Neural progenitor cell (in vitro differentiated cells): ENCODE measurements around the gene SEC16A. TPM values are rescaled to one million over a fixed set of nuclear protein-coding genes. Genes with fewer than 3 reads are reported as not detected.

ENCODE experiments used
- DNase-seq: peaks from one replicate; pipeline ENCODE4 v3.0.0-alpha.2; 2016; ENCODE audit warnings: low spot score
- H2AFZ ChIP-seq: fragments of 200-600 bp; sonication (generic); replicated peaks from 2 replicates; pipeline ENCODE4 v1.6.1; 2016; ENCODE audit warnings: antibody characterized with exemption
- H3F3A ChIP-seq: fragments of 200-600 bp; sonication (generic); 2 replicates; pipeline ENCODE4 v1.6.1; 2016; ENCODE audit warnings: antibody characterized with exemption, low read depth
- H3K27ac ChIP-seq: fragments of 200-600 bp; sonication (generic); 2 replicates; pipeline ENCODE4 v1.5.1; 2016; ENCODE audit warnings: mild to moderate bottlenecking
- H3K27me3 ChIP-seq: fragments of 200-600 bp; sonication (generic); 2 replicates; pipeline ENCODE4 v1.6.1; 2016; ENCODE audit warnings: mild to moderate bottlenecking, moderate library complexity
- H3K36me3 ChIP-seq: fragments of 200-600 bp; sonication (generic); 2 replicates; pipeline ENCODE4 v1.5.1; 2016
- H3K4me1 ChIP-seq: fragments of 200-600 bp; sonication (generic); 2 replicates; pipeline ENCODE4 v1.6.1; 2016; ENCODE audit warnings: mixed run types
- H3K4me2 ChIP-seq: fragments of 200-600 bp; sonication (generic); 2 replicates; pipeline ENCODE4 v1.6.1; 2016
- H3K4me3 ChIP-seq: fragments of 200-600 bp; sonication (generic); 2 replicates; pipeline ENCODE4 v1.5.1; 2016
- H3K79me2 ChIP-seq: fragments of 200-600 bp; sonication (generic); 2 replicates; pipeline ENCODE4 v1.6.1; 2016; ENCODE audit warnings: low read depth
- H3K9ac ChIP-seq: fragments of 200-600 bp; sonication (generic); 2 replicates; pipeline ENCODE4 v1.6.1; 2016
- H3K9me3 ChIP-seq: fragments of 200-600 bp; sonication (generic); 2 replicates; pipeline ENCODE4 v1.5.1; 2016; ENCODE audit warnings: low read depth
- H4K20me1 ChIP-seq: fragments of 200-600 bp; sonication (generic); 2 replicates; pipeline ENCODE4 v1.6.1; 2016; ENCODE audit warnings: low read depth
- H3K27ac Mint-ChIP-seq: 3 replicates; pipeline ENCODE4 v1.8.0; 2021; ENCODE audit warnings: mixed read lengths
- H3K27me3 Mint-ChIP-seq: 2 replicates; pipeline ENCODE4 v1.8.0; 2022; ENCODE audit warnings: low read depth, mild to moderate bottlenecking, inconsistent platforms, moderate library complexity, mixed read lengths; ENCODE audit not compliant: insufficient read depth
- H3K36me3 Mint-ChIP-seq: 3 replicates; pipeline ENCODE4 v1.8.0; 2021; ENCODE audit warnings: mixed read lengths
- H3K4me1 Mint-ChIP-seq: 3 replicates; pipeline ENCODE4 v1.8.0; 2021; ENCODE audit warnings: mixed read lengths
- H3K4me3 Mint-ChIP-seq: 3 replicates; pipeline ENCODE4 v1.8.0; 2021; ENCODE audit warnings: mild to moderate bottlenecking, moderate library complexity, mixed read lengths
- H3K9me3 Mint-ChIP-seq: 3 replicates; pipeline ENCODE4 v1.8.0; 2020; ENCODE audit warnings: mixed read lengths
- EZH2 ChIP-seq: fragments of 200-600 bp; sonication (generic); IDR thresholded peaks from 2 replicates; pipeline ENCODE4 v1.6.1; 2017; ENCODE audit warnings: antibody characterized with exemption, mild to moderate bottlenecking, moderate library complexity
- EZH2phosphoT487 ChIP-seq: fragments of 200-600 bp; sonication (generic); IDR thresholded peaks from 2 replicates; pipeline ENCODE4 v1.6.1; 2017; ENCODE audit warnings: antibody characterized with exemption
- total RNA-seq: library from RNA; depleted of rRNA; stranded (reverse); fragments of >200 nt; gene quantifications from 2 replicates; pipeline ENCODE4 v1.2.3, GENCODE V29; 2015; ENCODE audit warnings: low replicate concordance
- TF ChIP-seq, protein P1 (sequence below): fragments of 200-600 bp; sonication (generic); IDR thresholded peaks from 2 replicates; pipeline ENCODE4 v1.5.1; 2017; ENCODE audit warnings: antibody characterized with exemption, mild to moderate bottlenecking

SEC16A gene
- total RNA-seq, 1 donor from 2014 or later = 16.8 TPM

DNA sequence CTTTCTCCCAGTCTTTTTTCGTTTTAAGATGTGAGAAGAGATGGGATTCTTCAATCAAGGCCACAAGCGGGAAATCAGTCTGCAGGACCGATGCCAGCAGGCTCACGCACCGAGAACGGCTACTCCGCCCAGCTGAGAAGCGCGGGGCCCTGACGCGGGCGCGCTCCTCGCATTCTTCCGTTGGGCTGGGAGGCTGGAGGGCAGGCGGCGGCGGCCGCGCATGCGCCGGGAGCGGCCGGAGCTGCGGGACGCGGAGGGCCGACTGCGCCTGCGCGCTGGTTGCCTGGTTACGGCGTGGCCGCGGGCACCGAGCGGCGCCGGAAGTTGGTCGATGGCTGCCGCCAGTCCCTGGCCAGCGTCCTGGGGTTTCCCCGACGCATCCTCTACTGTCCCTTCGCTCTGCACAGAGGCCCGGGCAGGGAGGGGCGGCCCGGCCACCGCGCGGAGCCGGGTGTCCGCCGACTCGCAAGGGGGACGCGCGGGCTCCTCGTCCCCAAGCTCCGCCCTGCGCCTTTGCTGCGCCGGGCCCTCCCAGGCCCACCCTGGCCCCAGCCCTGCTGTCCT is 831 bp upstream of the SEC16A start:
- H3K4me3 Mint-ChIP-seq = peak overlapping the region; percentile 95

DNA sequence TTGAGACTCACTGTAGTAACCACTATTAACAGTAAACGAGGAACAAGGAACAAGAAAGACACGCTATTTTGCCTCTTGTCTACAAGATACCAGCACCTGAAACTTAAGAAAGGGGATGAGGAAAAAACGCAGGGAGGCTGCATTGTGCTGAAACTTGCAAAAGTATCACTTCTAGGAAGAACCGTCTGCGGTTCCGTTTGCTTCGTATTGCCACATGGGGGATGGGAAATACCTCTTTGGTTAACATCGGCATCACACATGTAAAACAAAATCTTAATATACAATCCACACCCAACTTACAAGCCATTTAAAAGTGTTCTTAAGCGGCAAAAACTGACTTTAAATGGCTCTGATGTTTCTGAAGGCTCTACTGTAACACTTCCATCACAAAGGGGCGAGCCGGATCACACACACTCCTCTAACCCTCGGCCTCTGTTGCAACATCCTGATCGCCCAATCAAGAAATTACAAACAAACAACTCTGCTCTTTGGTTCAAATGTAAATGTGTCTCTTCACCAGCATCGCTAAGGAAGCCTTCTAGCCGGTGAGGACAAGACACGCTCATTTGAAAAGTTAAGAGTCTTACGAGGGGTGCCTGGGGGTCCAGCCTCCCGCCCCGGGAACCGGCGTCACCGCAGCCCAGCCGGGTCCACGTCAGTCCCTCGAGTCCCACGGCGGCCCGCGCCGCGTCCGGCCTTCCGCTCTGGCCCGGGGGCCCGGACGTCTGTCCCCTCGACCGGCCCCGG is 621 bp downstream of the SEC16A start:
- H3K4me3 Mint-ChIP-seq = peak overlapping the region; percentile 94
- TF ChIP-seq, protein P1, sequence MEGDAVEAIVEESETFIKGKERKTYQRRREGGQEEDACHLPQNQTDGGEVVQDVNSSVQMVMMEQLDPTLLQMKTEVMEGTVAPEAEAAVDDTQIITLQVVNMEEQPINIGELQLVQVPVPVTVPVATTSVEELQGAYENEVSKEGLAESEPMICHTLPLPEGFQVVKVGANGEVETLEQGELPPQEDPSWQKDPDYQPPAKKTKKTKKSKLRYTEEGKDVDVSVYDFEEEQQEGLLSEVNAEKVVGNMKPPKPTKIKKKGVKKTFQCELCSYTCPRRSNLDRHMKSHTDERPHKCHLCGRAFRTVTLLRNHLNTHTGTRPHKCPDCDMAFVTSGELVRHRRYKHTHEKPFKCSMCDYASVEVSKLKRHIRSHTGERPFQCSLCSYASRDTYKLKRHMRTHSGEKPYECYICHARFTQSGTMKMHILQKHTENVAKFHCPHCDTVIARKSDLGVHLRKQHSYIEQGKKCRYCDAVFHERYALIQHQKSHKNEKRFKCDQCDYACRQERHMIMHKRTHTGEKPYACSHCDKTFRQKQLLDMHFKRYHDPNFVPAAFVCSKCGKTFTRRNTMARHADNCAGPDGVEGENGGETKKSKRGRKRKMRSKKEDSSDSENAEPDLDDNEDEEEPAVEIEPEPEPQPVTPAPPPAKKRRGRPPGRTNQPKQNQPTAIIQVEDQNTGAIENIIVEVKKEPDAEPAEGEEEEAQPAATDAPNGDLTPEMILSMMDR = no peak
- H3K36me3 Mint-ChIP-seq = peaks cover 7% of the 10 kb centered on the region
- Histone ChIP-seq H3F3A (peaks cover 10% of the 10 kb centered on the region), H3K27ac (peak overlapping the region; percentile 90), H3K4me3 (peak overlapping the region; percentile 94), H3K36me3 (no peaks in the 10 kb centered on the region), H3K27me3 (no peaks in the 10 kb centered on the region), H2AFZ (no peak overlapping the region), H4K20me1 (peaks cover 63% of the 10 kb centered on the region), H3K79me2 (peaks cover 64% of the 10 kb centered on the region), H3K9me3 (no peaks in the 10 kb centered on the region), H3K9ac (peak overlapping the region; percentile 93), H3K4me1 (peaks cover 8% of the 10 kb centered on the region), H3K4me2 (peak overlapping the region; percentile 89)
- H3K27me3 Mint-ChIP-seq = peaks cover 7% of the 10 kb centered on the region
- H3K27ac Mint-ChIP-seq = peak overlapping the region; percentile 39
- H3K9me3 Mint-ChIP-seq = no peaks in the 10 kb centered on the region
- H3K4me1 Mint-ChIP-seq = peaks cover 37% of the 10 kb centered on the region
- DNase-seq = peak; percentile 38

More for the DNA sequence above, 831 bp upstream of the SEC16A start:
- DNase-seq = peak; percentile 98
- TF ChIP-seq, protein P1 = no peak
- no peak for TF ChIP-seq EZH2
- TF ChIP-seq EZH2phosphoT487 = no peak
- peaks cover 4% of the 10 kb centered on the region for H3K36me3 Mint-ChIP-seq
- peaks cover 52% of the 10 kb centered on the region for H4K20me1 ChIP-seq
- H3K36me3 ChIP-seq = no peaks in the 10 kb centered on the region
- H3K4me3 ChIP-seq = peak overlapping the region; percentile 69
- peak overlapping the region; percentile 99 for H3K27ac ChIP-seq
- peaks cover 50% of the 10 kb centered on the region for H3K79me2 ChIP-seq
- H3F3A ChIP-seq = peaks cover 10% of the 10 kb centered on the region
- H3K27ac Mint-ChIP-seq = no peak overlapping the region
- no peaks in the 10 kb centered on the region for H3K9me3 Mint-ChIP-seq
- H3K4me1 Mint-ChIP-seq = peaks cover 39% of the 10 kb centered on the region
- no peaks in the 10 kb centered on the region for H3K9me3 ChIP-seq
- peaks cover 8% of the 10 kb centered on the region for H3K4me1 ChIP-seq
- peaks cover 11% of the 10 kb centered on the region for H3K27me3 Mint-ChIP-seq
- H3K9ac ChIP-seq = peak overlapping the region; percentile 76
- peak overlapping the region; percentile 69 for H2AFZ ChIP-seq
- H3K27me3 ChIP-seq = no peaks in the 10 kb centered on the region
- H3K4me2 ChIP-seq = peak overlapping the region; percentile 89

DNA sequence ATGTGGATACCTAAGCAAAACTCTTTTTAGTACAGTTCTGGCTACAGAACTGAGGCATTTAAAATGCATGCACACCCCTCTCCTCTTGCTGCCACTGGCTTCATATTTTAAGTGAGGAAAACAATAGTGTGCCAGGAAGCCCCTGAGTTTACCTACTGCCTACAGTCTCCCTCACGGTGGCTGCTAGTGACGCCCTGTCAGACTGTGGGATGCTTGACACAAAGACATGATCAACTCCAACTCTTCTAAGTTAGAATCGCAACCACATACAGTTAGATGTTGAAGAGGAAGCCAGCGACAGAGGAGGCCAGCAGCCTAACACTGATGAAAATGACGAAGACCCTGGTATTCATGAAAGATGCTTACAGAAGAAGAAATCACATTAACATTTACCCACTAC is 1.3 kb downstream of the SEC16A start:
- no peak overlapping the region for H3K27ac ChIP-seq
- H3K36me3 Mint-ChIP-seq = peaks cover 7% of the 10 kb centered on the region
- no peaks in the 10 kb centered on the region for H3K27me3 ChIP-seq
- peak overlapping the region; percentile 93 for H3K9ac ChIP-seq
- peaks cover 7% of the 10 kb centered on the region for H3K27me3 Mint-ChIP-seq
- no peaks in the 10 kb centered on the region for H3K36me3 ChIP-seq
- H3K9me3 Mint-ChIP-seq = no peaks in the 10 kb centered on the region
- TF ChIP-seq, protein P1 = no peak
- TF ChIP-seq EZH2 = no peak
- no peaks in the 10 kb centered on the region for H3K9me3 ChIP-seq
- H2AFZ ChIP-seq = no peak overlapping the region
- peak overlapping the region; percentile 94 for H3K4me3 Mint-ChIP-seq
- H3K79me2 ChIP-seq = peaks cover 69% of the 10 kb centered on the region
- peaks cover 10% of the 10 kb centered on the region for H3F3A ChIP-seq
- H3K4me1 ChIP-seq = peaks cover 8% of the 10 kb centered on the region
- H3K27ac Mint-ChIP-seq = peak overlapping the region; percentile 19
- peak overlapping the region; percentile 94 for H3K4me3 ChIP-seq
- peaks cover 63% of the 10 kb centered on the region for H4K20me1 ChIP-seq
- peak overlapping the region; percentile 89 for H3K4me2 ChIP-seq
- peaks cover 37% of the 10 kb centered on the region for H3K4me1 Mint-ChIP-seq
- no peak for DNase-seq
